Measurements from ENCODE around the gene HOMER1.
A peak's percentile ranks its signal among the peaks of the same experiment; 100 is the strongest.
"Not testable (repeated sequence)": the region's sequence is repeated elsewhere in the genome, so short reads cannot be mapped to it uniquely, and the experiment has no call there.

Gene HOMER1

GRCh38 chr5:79516331-79516730, 2.4 kb upstream of the HOMER1 start:
- not testable (repeated sequence) for DNase-seq

DNA sequence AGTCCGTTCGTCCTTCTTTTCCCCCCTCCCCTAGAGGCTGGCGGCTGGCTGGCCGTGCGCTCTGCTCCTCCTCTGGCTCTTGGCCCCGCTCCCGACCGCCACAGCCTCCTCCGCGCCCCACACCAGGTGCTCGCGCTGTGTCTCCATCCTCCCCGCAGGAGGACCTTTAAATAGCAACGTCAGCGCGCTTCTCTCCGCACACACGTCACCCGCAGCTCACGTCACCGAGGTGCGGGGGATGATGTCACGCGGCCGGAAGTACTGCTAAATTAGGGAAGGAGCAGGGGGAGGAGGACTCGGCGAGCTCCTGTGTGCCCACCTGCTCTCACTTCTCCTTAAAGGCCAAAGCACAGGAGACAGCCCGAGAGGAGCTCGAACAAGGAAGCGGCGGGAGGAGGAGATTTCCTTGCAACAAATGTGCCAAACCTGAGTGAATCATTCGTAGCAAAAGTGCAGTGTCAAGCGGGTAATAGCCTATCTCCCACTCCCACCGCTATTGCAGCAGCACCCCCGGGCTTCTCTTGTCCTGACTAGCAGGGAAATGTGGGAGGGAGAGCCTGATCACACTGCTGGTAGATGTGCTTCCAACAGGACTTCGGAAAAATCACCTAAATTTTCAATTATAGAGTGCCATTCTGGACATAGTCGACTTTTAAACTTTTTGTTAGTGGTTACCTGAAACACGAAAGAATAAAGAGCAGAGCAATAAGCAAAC, 614 bp upstream of the HOMER1 start:
- DNase-seq, result peak; percentile 87

- peak; percentile 43 for DNase-seq
Observed at GRCh38 chr5:79513308-79513703, 628 bp downstream of the HOMER1 start.

- DNase-seq, result no peak
Observed at GRCh38 chr5:79512471-79513307, 1.2 kb downstream of the HOMER1 start.

DNA sequence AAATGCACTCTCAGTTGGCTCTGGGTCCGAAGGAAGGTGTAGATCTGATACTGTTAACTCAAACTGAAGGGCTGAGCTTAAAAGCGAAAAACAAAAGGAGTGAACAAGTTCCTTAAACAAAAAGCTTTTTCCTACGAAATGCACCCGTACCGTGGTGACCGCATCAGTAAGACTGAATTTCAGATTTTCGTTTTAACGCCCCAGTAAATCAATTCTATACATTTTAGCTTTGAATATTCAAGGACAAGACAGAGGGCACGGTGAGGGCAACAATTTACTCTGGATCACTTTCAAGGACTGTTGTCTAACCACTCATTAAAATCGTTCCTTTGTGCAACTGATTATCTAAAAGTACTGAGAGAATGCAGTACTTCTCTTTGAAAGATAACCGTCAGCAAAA, 1.9 kb downstream of the HOMER1 start:
- no peak for DNase-seq

DNA sequence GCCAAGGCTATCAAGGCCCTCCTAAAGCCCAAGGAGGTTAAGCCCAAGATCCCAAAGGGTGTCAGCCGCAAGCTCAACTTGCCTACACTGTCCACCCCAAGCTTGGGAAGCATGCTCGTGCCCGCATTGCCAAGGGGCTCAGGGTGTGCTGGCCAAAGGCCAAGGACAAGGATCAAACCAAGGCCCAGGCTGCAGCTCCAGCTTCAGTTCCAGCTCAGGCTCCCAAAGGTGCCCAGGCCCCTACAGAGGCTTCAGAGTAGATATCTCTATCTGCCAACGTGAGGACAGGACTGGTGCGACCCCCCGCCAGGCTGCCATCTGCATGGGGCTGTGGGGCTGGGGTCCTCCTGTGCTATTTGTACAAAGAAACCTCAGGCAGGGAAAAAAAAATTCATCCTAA, 3.3 kb downstream of the HOMER1 start:
- DNase-seq, result no peak

DNA sequence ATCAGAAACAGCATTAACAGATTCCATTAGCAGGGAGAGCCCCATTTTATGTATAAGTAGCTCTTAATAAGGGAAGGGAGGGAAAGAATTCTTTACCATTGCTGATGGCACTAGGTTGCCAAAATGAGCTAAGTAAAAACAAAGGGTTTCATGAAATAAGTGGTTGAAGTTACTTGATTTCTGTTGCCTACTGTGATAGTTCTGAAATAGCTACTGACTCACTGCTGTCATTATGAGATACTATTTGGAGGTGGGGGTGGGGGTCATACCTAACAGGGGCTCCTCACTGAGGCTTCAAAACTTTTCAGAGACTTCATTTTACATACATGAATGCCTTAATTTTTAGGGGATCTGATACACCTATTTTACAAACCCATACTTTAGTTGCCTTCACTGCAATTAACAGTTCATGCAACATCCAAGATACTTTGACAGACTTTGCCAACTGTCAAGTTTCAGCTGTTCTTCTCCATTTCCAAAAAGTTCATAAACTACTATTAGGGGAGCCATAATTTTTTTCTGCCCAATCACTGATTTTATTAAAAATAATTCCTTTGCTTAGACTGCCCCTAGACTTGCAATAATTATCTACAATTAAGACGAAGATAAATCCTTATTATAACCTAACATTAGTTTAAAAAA, 4.6 kb downstream of the HOMER1 start:
- no peak for DNase-seq

GRCh38 chr5:79508794-79509193, 5.1 kb downstream of the HOMER1 start:
- no peak for DNase-seq

DNA sequence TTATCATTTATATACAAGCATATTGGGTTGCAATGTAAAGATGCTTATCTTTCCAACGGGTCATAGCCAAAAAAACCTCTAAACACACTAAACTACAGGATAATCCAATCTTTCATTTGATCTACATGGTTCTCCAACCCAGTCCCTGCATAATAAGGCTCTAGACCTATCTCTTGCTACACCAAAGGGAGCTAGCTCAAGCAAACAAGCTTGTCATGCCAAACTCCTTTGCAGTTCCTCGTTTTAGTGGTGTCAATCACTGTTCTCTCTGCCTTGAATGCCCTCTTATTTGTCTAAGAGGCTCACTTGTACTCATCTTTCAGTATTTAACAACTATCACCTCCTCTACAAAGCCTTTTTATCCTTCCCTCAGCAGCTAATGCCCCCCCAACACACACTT, 5.6 kb downstream of the HOMER1 start:
- DNase-seq, result no peak

DNA sequence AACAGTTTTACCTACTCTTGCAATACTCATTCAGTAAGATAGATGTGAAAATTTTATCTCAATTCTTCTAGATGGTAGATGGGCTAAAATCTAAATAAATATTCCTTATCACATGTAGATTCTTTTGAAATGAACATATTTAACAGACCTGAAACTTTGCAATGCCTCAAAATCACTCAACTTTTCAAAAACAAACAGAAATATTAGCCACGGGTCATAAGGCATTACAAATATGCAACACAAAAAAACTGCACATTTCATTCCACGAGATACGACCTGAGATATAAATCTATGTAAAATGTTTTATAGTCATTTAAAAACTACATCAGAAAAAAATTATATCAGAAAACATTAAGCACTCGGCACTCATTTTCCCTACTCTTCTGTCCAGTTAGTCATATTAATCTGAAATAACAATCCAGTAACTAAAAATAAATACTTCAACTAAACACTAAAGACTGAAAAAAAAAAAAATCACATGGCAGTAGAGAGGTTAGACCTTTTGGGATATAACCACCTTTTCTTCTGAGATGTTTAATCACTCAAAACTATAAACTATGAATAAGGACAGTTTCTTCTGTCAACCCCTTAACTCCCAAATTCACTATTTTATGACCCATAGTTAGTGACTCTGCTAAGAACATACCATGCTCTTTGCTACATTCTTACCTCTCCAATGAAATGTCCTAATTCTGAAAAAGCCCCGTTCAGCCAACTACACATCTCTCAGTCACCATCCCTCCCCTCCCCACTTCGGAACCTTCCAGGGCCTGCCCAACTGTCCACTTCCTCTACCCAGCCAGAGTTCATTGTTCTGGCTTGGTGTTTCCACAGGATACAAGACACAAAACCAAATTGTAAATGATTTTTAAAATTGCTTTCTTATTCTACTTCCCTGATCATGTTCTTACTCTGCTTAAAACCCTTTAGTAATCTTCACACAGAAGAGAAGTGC, 6.4 kb downstream of the HOMER1 start:
- no peak for DNase-seq

GRCh38 chr5:79505138-79505537, 8.8 kb downstream of the HOMER1 start:
- no peak for DNase-seq

- no peak for DNase-seq
Observed at GRCh38 chr5:79503794-79504495, 10.0 kb downstream of the HOMER1 start.

DNA sequence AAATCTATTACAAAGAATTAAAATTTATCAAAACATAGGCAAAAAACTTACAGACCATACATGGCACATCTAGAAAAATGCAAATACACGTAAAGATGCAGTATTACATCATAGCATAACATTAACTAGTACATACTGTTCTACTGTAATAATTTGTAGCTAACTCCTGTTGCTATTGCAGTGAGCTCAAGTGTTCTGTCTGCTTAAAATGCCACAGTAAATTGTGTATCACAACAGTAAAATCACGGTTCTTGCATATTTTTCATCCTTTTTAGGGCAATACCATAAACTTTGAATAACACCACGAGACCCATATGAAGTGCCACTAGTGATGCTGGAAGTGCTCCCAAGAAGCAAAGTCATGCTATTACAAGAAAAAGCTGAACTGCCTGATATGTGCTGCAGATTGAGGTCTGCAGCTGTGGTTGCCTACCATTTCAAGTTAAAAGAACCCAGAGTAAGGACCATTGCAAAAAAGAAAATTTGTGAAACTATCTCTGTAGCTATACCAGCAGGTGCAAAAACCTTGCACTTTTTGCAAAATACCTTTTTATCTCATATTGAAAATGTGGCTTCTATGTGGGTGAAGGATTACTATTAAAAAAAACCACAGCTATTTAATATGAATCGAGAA, 14.2 kb downstream of the HOMER1 start:
- no peak for DNase-seq

DNA sequence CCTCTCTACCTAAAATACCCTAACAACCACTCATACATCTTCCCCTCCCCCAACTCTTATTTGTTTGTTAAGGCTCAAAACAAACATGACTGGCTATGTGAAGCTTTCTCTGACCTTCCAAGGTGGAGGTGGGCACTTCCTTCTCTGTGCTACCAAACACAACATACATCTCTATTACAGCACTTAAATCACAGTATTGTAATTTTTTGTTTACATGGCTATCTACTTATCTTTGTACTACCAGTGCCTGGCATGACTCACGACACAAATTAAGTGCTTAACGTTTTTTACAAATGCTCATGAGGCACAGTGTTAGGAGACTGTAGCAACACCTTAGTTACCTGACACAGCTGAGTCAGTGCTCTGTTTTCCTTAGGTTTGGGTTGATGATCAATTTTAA, 18.6 kb downstream of the HOMER1 start:
- no peak for DNase-seq

DNA sequence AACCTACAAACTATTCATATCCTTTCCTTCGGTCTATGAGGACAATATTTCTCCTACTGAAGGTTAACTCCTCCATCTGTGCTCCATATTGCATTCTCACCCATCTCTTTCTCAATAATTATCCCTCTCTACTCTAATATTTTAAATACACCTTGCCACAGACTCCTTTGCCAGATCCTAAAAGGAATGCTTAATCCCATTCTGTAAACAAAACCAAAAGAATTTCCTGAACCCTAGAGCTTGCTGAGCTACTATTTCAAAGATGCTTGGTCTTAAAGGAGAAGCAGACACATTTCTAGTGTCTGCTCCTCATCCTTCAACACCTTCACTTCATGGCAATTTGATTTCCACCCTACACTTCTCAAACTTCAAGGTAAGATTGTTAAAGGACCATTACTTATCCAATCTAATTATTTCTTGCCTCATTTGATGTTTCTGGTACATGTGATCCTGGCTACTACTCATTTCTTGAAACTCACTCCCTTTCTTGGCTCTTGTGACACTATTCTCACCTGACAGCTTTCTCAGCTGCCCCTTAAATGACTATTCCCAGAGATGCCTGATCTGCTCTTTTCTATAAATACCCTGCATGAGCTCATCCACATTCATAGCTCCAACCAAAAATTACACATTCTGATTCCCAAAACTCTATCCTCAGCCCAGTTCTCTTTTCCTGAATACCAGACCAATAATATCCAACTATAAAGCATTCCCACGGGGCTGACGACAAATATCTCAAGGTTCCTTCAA, 20.2 kb downstream of the HOMER1 start:
- no peak for DNase-seq

GRCh38 chr5:79491690-79492317, 22.1 kb downstream of the HOMER1 start:
- no peak for DNase-seq

DNA sequence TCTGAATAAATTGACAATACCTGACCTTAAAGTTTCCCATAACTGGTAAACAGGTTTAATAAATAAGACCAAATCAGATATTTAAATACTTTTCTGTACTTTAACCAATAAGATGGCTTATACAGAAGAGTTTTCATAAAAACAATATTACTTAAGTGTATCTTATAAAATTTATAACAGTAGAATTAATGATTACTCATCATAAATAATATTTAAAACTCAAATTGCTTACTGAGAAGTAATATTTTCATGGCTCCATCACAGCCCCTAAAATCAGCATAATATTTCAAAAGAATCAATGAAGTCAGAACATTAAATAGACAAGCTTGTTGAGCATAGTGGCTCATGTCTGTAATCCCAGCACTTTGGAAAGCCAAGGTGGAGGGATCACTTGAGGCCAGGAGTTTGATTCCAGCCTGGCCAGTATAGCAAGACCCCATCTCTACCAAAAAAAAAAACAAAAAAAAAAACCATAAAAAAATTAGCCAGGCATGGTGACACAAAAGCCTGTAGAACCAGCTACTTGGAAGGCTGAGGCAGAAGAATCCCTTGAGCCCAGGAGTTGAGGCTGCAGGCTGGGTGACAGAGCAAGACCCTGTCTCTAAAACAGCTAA, 23.5 kb downstream of the HOMER1 start:
- DNase-seq, result no peak

- no peak for DNase-seq
Observed at GRCh38 chr5:79489773-79490172, 24.2 kb downstream of the HOMER1 start.

DNA sequence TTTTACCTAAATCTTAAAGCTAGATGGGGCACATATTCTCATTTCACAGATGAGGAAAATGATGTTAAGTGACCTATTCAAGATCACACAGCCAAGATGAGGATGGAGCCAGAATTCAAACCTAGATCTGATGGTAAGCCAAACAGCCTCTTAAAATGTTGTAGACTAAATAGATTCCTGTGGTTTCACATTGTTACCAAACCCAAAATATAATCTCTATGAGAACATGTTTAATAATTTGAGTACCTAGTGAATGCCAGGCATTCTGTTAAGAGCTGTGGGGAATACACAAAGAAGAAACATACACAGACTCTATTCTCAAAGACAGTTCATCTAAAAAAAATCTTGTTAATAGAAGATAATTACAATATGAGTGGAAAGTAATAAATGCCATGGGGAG, 25.2 kb downstream of the HOMER1 start:
- no peak for DNase-seq

DNA sequence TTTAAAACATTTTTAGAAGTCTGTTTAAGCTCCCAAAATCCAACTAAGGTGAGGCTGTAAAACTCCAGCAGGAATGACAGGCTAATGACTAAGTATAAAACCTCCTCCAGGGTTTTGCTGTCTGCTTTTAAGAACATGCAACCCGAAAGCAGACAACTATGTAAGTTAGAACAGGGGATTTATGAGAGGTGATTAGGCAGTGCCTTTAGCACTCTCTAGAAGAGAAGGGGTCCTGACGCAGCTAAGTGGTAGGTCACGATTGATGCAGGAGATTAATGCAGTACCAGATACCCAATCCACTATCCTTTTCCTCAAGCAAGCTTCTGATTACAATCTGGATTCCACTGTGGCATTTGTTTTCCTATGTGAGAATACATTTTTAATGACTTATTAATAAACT, 25.9 kb downstream of the HOMER1 start:
- no peak for DNase-seq

Measured in NCI-H2171 treated with DMSO at 0.1 percent for 48 hours (cell line).